22Rv1 (cell line): Measurements from ENCODE around the gene HOXC10.

Source experiments
- H3K27ac ChIP-seq: fragments of 450-650 bp; 2 replicates; pipeline ENCODE4 v1.5.1; 2017
- ZFX ChIP-seq: fragments of 450-650 bp; IDR thresholded peaks from 2 replicates; pipeline ENCODE4 v1.6.1; 2017; ENCODE audit warnings: antibody characterized with exemption, borderline replicate concordance
- TF ChIP-seq, protein P1 (sequence below): fragments of 450-650 bp; IDR thresholded peaks from 2 replicates; pipeline ENCODE4 v1.5.1; 2017; ENCODE audit warnings: mild to moderate bottlenecking

Gene HOXC10

DNA sequence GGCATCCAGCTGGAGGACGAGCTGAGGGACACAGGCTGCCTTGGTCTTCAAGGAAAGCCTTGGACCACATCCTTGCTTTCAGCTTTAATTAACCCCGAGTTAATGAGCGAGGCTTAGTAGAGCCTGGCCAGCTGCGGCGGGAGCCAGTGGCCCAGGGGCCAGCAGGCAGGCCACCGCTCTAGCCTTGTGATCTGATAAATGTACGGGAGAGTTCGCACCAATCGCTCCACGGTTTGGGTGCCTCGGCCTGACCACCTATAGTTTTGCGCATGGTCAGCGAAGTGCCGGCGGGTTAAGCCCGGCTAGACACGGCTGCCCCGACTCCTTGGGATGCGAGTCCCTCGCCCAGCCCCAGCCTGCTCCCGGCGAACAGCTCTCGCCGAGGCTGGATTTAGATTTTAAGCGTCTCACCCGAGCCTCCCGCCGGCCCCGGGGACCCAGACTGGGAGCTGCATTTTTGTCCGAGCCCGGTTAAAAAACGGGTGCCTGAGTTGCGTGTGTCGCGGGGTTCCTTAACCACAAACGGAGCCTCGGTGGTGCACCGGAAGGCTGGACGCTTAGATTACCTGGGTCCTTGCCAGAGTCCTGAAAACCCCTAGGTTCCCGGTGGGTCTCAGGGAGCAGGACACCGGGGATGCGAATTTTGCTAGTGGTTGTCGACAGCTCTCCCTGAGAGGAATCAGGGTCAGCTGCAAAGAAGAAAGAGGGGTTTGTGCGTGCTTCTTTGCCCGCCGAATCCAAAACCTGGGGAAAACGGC lies 33.2 kb upstream of the HOXC10 start:
- no peak for TF ChIP-seq ZFX
- TF ChIP-seq, protein P1, sequence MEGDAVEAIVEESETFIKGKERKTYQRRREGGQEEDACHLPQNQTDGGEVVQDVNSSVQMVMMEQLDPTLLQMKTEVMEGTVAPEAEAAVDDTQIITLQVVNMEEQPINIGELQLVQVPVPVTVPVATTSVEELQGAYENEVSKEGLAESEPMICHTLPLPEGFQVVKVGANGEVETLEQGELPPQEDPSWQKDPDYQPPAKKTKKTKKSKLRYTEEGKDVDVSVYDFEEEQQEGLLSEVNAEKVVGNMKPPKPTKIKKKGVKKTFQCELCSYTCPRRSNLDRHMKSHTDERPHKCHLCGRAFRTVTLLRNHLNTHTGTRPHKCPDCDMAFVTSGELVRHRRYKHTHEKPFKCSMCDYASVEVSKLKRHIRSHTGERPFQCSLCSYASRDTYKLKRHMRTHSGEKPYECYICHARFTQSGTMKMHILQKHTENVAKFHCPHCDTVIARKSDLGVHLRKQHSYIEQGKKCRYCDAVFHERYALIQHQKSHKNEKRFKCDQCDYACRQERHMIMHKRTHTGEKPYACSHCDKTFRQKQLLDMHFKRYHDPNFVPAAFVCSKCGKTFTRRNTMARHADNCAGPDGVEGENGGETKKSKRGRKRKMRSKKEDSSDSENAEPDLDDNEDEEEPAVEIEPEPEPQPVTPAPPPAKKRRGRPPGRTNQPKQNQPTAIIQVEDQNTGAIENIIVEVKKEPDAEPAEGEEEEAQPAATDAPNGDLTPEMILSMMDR = no peak

DNA sequence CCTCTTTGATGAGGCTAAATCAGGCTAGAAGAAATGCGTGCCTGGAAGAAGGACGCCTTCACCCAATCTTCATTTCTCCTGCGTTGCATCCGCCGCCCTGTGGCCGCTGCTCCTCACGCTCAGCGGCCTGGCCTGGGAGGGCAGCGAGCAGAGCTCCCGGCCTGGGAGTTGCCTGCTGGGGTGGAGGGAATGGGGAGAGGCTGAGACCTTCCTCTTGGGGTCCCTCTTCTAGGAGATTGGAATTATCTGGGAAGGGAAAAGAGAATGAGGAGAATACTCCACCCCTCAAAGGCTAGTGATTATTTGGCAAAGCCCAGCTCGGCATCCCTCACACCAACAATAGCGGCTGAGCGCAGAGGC lies 32.6 kb upstream of the HOXC10 start:
- no peak for TF ChIP-seq ZFX
- TF ChIP-seq, protein P1 = no peak
- H3K27ac ChIP-seq = peak overlapping the region; percentile 25

More for the DNA sequence above, 33.2 kb upstream of the HOXC10 start:
- H3K27ac ChIP-seq = peak overlapping the region; percentile 25; the same call in 1 of the 2 replicates

DNA sequence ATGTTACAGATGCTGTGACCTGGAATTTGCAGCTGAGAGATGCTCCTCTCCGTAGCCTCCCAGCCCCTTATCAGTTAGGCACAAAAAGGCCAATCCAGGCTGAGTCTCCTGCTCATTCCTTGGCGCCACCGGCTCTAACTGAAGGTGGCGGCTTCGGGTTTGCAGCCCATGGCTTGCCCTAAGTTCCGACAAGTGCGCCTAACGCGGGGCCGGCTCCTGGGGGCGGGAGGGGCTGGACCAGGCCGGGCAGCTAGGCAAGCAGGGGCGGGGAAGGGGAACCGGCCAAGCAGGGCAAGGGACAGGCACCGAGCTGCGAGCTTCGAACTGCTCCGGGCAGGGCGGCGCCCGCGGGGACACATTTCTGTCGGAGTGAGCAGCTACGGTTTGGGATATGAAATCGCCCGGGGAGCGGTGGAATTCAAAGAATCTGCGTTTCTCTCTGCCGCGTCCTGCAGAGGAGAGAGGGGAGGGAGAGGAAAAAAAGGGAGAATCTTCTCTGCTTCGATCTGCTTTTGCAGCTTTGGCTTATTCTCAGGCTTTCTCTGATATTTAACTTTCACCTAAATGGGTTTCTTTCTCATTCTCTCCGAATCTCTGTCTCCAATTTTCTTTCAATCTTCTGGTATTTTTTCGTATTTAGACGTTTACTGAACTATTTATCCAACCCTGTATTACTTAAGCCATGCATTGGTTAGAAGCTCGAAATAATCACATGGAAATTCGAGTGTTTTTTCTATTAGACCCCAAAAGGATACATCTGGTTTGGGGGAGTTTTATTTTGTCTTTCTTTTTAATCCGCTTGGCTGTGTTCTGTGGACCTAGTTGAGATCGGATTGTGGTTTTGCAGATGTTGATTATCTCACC lies 31.8 kb upstream of the HOXC10 start:
- peak overlapping the region; percentile 25 for H3K27ac ChIP-seq
- TF ChIP-seq ZFX = no peak
- TF ChIP-seq, protein P1 = no peak

GRCh38 chr12:53953831-53954693 lies 30.9 kb upstream of the HOXC10 start:
- peak overlapping the region; percentile 42; the same call in 1 of the 2 replicates for H3K27ac ChIP-seq
- TF ChIP-seq, protein P1 = no peak
- no peak for TF ChIP-seq ZFX

DNA sequence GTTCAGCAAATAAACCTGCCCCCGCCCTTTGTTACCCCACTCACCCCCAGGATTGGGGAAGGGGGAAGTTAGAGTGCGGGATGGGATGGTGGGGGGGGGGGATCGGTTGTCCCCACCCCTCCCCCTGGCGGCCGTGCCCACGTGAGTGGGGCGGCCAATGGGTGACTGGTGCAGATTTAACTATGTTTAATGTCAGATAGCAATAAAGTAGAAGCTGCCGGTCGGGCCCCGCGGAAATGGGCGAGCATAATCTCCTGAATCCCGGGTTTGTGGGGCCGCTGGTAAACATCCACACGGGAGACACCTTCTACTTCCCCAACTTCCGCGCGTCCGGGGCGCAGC lies 30.3 kb upstream of the HOXC10 start, which contains the start of gene HOXC12:
Gene HOXC12, plus strand, starts transcription at position 210 of the 342 bp plus-strand sequence. Its CDS starts 27 bp downstream, at position 237.
- TF ChIP-seq ZFX = no peak
- TF ChIP-seq, protein P1 = 0 out of 2 replicates have a peak, but pooled peaks have one; percentile 9
- H3K27ac ChIP-seq = peak within 1 kb of the TSS; percentile 42

GRCh38 chr12:53955036-53955775 lies 29.7 kb upstream of the HOXC10 start:
- peak overlapping the region; percentile 42 for H3K27ac ChIP-seq
- TF ChIP-seq ZFX = no peak
- TF ChIP-seq, protein P1 = no peak; the same call in 1 of the 2 replicates
